GM19463 (cell line): ENCODE measurements around the gene SLC50A1.
A peak's percentile ranks its signal among the peaks of the same experiment; 100 is the strongest.

Source experiments
- ATAC-seq: cut with Tn5 transposase; IDR thresholded peaks from one replicate; pipeline ENCODE4 v1.9.1; 2021; ENCODE audit warnings: mild to moderate bottlenecking, moderate library complexity; ENCODE audit not compliant: unreplicated experiment

The SLC50A1 gene

DNA sequence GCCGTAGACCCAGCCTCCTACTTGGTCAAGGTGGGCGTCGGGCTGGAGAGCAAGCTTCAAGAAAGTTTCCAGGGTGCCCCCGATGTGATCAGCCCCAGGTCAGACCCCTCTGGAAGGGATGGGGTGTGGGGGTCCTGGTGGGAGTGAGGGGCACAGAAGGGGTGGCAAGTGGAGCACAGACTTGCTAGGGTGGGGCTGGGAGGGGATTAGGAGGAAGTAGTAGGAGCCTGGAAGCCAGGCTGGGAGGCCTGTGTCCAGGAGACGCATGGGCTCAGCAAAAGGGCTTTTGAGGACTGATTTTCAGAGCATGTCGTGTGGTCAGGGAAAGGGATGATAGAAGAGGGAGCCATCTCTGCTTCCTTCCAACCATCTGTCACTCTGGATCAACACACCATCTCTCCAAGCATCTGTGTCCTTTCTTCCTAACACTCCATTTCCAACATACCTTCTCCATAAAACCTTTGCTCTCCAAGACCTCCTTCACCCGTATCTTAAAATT lies 46.4 kb downstream of the SLC50A1 start:
- ATAC-seq, result no peak

DNA sequence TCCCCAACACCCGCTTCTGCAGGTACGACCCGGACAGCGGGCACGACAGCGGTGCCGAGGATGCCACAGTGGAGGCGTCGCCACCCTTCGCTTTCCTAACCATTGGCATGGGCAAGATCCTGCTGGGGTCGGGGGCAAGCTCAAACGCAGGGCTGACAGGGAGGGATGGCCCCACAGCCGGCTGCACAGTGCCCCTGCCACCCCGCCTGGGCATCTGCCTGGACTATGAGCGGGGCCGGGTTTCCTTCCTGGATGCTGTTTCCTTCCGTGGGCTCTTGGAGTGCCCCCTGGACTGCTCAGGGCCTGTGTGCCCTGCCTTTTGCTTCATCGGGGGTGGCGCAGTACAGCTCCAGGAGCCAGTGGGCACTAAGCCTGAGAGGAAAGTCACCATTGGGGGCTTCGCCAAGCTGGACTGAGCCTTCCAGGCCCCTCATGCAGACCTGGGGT lies 48.1 kb downstream of the SLC50A1 start:
- no peak for ATAC-seq

DNA sequence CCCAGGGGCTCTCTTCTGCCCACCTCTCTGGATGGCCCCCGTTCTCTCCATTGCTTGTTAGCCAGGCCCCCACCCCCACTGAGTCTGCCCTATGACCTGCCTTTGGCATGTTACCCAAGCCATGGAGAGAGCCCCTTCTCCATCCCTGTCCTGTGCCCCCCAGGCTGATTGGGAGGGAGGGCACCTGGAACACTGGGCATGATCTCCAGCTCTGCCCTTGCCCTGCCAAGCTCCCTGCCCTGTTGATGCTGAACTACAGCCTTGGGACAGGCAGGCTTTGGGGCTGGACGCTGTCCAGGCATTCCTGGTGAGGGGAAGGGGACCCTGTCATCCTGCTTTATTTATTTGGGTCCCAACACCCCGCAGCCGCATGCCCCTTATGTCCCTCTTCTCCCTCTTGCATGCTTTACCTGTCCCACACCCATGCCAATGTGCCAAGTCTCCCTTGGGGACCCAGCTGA lies 48.7 kb downstream of the SLC50A1 start:
- no peak for ATAC-seq

DNA sequence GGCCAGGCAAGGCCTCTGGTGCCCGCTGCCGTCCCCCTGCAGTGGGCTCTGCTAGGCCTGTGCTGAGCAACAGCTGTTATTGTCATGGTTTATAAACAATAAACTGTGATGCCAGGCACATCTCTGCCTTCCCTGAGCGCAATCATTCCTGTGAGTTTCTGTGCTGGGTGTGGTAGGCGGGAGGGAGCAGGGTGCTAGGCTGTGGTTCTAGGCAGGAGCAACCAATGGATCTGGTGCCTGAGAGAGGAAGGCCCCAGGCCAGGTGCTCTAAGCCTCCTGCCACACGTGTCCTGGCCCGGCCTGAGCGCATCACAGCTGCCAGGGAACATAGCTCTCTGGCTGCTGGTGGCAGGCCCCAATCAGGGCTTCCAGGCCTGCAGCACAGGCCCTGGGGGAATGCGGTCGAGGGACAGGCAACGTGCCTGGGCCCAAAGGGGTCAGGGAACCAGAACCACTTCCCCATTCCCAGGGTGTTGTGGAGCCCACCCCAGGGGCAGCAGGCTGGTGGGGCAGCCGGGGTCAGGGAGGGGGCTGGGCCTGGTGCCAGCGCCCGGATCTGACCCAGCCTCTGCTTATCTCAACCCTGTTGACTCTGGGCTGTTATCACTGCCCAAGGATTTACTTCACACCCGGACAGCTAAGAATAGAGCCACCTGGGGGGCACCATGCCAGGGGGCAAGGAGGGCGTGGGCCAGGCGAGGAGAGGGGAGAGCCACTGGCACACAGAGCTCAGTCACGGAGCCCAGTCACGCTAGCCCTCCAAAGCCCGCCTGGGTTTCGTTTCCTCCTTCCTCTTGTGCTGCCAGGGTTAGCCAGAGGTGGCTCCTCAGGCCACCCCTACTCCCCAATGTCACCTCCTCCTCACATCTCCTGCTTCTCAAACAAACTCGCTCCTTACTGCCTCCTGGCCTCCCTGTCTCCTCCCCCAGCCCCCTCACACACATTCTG lies 49.5 kb downstream of the SLC50A1 start:
- ATAC-seq, result peak; percentile 94

DNA sequence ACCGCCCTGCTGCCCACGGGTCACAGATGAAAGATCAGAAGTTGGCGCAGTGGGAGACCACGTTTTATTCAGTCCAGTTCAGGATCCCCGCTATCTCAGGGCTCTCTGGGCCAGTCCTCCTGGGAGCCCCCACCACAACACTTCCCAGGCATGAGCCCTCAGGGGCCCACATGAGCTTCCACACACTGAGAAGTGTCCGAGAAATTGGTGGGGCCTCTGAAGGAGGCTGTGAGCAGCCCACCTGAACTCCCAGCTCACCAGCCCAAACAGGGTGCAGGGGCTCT lies 50.1 kb downstream of the SLC50A1 start:
- no peak for ATAC-seq

DNA sequence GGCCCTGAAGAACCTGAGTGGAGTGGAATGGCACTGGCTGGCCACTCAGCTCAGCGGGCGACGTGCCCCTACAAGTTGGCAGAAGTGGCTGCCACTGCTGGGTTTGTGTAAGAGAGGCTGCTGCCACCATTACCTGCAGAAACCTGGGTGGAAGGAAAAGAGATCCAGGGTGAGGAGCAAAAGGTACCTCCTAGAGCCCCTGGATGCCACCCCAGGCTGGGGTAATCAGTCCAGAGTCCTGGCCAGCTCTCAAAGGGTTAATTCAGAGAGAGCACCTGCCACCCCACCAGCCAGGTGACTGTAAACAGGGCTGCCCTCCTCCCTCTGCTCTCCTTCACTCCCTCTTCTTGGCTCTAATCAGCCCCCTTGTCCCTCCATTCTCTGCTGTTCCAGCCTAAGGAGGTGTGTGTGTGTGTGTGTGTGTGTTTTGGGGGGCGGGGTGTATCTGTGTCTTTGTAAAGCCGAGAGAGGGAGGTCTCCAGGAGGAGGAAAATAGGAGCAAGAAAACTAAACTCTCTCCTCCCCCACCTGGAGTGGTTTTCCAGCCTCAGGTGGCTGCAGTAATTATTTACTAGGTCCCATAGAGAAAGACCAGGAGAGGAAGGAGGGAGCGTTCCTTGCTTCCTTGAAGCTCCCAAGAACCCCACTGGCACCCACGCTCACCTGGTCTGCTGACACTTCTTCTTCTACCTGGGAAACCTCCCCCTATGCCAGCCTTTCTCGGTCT lies 50.6 kb downstream of the SLC50A1 start:
- ATAC-seq, result no peak

DNA sequence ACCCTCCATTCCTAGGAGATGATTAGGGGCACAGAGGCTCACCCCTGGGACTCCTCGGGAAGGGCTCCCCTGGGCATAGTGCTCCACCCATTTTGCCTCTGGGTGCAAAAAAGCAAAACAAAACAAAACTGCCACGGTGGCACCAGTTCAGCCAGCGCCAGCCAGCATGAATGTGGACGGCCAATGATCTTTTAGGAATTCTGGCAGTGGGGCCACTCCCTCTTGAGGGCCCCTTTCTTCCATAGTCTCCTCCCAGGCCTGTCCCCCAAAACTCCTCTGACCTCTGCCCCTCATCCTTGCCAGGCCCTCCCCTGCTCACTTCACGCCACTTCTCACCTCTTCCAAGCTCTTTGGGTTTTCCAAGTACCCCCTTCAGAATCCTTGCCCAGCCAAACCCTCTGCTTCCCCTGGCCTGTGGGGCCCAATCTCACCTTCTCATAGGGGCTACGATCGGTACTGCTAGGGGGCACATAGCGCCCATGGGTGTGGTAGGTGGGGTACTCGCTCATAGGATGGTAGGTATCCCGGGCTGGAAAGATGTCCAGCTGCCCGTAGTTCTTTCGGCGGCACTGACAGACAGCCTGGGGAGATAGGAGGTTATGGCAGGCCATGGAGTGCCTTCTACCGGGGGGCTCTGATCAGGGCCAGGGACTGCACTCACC lies 51.3 kb downstream of the SLC50A1 start:
- ATAC-seq, result no peak

DNA sequence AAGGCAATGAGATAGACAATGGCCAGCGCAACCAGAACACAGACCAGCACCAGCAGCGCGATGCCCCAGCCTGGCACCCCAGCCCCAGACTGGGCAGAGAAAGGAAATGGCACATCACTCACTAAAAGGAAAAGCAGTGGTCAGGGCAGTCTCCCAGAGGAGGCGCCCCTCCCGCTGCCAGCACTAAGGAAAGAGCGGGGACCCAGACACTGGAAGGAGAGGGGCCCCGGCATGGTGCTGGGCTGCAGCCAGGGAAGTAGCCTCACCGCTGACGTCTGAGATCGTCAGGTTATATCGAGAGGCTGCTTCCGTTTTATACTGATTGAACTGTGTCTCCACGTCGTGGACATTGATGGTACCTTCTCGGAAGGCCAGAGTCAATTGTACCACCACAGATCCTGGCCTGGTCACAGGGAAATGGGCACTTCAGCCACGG lies 51.8 kb downstream of the SLC50A1 start:
- ATAC-seq, result no peak

DNA sequence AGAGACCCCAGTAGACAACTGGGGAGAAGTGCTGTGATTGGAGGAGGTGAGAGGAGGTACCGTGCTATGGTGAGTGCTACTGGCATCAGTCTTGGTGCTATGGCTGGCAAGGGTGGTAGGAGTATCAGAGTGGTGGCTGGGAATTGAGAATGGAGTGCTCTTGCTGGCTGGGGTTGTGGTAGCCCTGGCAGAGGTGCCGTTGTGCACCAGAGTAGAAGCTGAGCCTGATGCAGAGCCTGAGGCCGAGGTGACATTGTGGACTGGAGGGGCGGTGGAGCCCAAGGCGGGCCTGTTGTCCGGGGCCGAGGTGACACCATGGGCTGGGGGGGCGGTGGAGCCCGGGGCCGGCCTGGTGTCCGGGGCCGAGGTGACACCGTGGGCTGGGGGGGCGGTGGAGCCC lies 52.6 kb downstream of the SLC50A1 start:
- no peak for ATAC-seq
